Measurements from ENCODE around the gene RAB11A. TPM values are rescaled to one million over a fixed set of nuclear protein-coding genes. Genes with fewer than 3 reads are reported as not detected.

The RAB11A gene
- polyA plus RNA-seq, 1 donor, result 135 TPM

Other genes with a start within 250 kb of the RAB11A start
- gene SLC24A1, start 247.6 kb upstream of the RAB11A start, polyA plus RNA-seq (ENCODE audit: insufficient read length), result 8.5 TPM
- 11.9 TPM for gene DENND4A, start 77.2 kb upstream of the RAB11A start, polyA plus RNA-seq (ENCODE audit: insufficient read length)